ENCODE results near the gene HM13. TPM values are rescaled to one million over a fixed set of nuclear protein-coding genes. Genes with fewer than 3 reads are reported as not detected.

Gene HM13
- total RNA-seq, 2 donors from 2014 or later, result 31.7 to 45.7 TPM

- peaks cover 0 to 35% of the 10 kb centered on the region in 2 donors for H3K4me1 ChIP-seq
These were observed 89.8 kb downstream of the HM13 start for GRCh38 chr20:31603822-31604566.

GRCh38 chr20:31604567-31605030, 90.4 kb downstream of the HM13 start:
- Histone ChIP-seq H3K4me1 (peaks cover 0 to 41% of the 10 kb centered on the region in 2 donors), H3K27me3 (no peaks in the 10 kb centered on the region), H3K27ac (peak overlapping the region; percentile 90 to 93), H3K4me3 (peak overlapping the region; percentile 63 to 79), H3K36me3 (peaks cover 16% of the 10 kb centered on the region), H3K9me3 (no peaks in the 10 kb centered on the region)
- DNase-seq (ENCODE audit: low spot score), result no peak
- TF ChIP-seq CTCF (IDR thresholded peaks at IDR 0.05), result no peak

More at GRCh38 chr20:31603822-31604566, 89.8 kb downstream of the HM13 start:
- Histone ChIP-seq H3K9me3 (no peaks in the 10 kb centered on the region), H3K36me3 (peaks cover 16% of the 10 kb centered on the region), H3K27me3 (no peaks in the 10 kb centered on the region), H3K27ac (peak overlapping the region; percentile 90 to 93), H3K4me3 (peak overlapping the region; percentile 63 to 79)
- peak; percentile 99 for DNase-seq (ENCODE audit: low spot score)
- no peak for TF ChIP-seq CTCF (IDR thresholded peaks at IDR 0.05)

- Histone ChIP-seq H3K36me3 (peaks cover 16% of the 10 kb centered on the region), H3K4me3 (peak within 1 kb of the TSS; percentile 63 to 79), H3K4me1 (peaks cover 0 to 44% of the 10 kb centered on the region in 2 donors), H3K9me3 (no peaks in the 10 kb centered on the region), H3K27me3 (no peaks in the 10 kb centered on the region), H3K27ac (peak within 1 kb of the TSS; percentile 90 to 93)
- DNase-seq (ENCODE audit: low spot score), result peak; percentile 99
- TF ChIP-seq CTCF (IDR thresholded peaks at IDR 0.05), result peak in 1 of 2 donors; percentile 20
These were observed 91.0 kb downstream of the HM13 start, which contains the start of gene ID1 for GRCh38 chr20:31605031-31605901. TSS of gene ID1 (plus strand) at chr20:31605289. CDS start at chr20:31605388, 99 bp downstream.

GRCh38 chr20:31605902-31606803, 91.9 kb downstream of the HM13 start:
- no peaks in the 10 kb centered on the region for H3K27me3 ChIP-seq
- H3K36me3 ChIP-seq, result peaks cover 16% of the 10 kb centered on the region
- no peak for TF ChIP-seq CTCF (IDR thresholded peaks at IDR 0.05)
- peak overlapping the region; percentile 63 to 79 for H3K4me3 ChIP-seq
- H3K4me1 ChIP-seq, result peaks cover 0 to 50% of the 10 kb centered on the region in 2 donors
- H3K27ac ChIP-seq, result peak overlapping the region; percentile 90 to 93
- DNase-seq (ENCODE audit: low spot score), result no peak
- no peaks in the 10 kb centered on the region for H3K9me3 ChIP-seq
